Panc1 (cell line): Measurements from ENCODE around the gene TPP1. TPM values are rescaled to one million over a fixed set of nuclear protein-coding genes. Genes with fewer than 3 reads are reported as not detected.

Experiments used
- ATAC-seq: fragments of 200-7000 bp; cut with Tn5 transposase; 2 replicates; pipeline ENCODE4 v1.9.1; 2020; ENCODE audit warnings: mild to moderate bottlenecking, moderate library complexity
- BruUV-seq: library from RNA; stranded (reverse); fragments of 400-500 nt; replicated peaks from 2 replicates; lab custom pipeline; 2021; lab: Mats Ljungman, UMichigan
- CTCF ChIA-PET: fragments of 300-600 bp; sonication (Branson Sonifier 250); formaldehyde crosslinking; loops from one replicate; lab custom pipeline; 2022; ENCODE audit warnings: antibody characterized with exemption; lab: Charles Lee
- POLR2A ChIA-PET: fragments of 300-600 bp; sonication (Branson Sonifier 250); formaldehyde crosslinking; loops from one replicate; lab custom pipeline; 2022; ENCODE audit warnings: antibody characterized with exemption; lab: Charles Lee
- DNase-seq: peaks from one replicate; pipeline ENCODE4 v3.0.0-alpha.2; 2010; ENCODE audit warnings: low read depth, low spot score
- H3K27ac ChIP-seq: 2 replicates; pipeline ENCODE4 v1.5.1; 2011; ENCODE audit warnings: mild to moderate bottlenecking, low read length, inconsistent platforms
- H3K27me3 ChIP-seq: fragments of 200-500 bp; sonication (Bioruptor generic); 2 replicates; pipeline ENCODE4 v1.6.0; 2014; ENCODE audit warnings: low read length, inconsistent platforms; ENCODE audit not compliant: control insufficient read depth, insufficient read depth
- H3K36me3 ChIP-seq: fragments of 200-500 bp; sonication (Bioruptor generic); 2 replicates; pipeline ENCODE4 v1.5.1; 2014; ENCODE audit warnings: inconsistent platforms, mild to moderate bottlenecking, low read length, moderate library complexity; ENCODE audit not compliant: control insufficient read depth, insufficient read depth
- H3K4me1 ChIP-seq: 2 replicates; pipeline ENCODE4 v1.5.1; 2011; ENCODE audit warnings: inconsistent platforms, mild to moderate bottlenecking, low read length, moderate library complexity; ENCODE audit not compliant: control insufficient read depth, insufficient read depth
- H3K4me3 ChIP-seq, 2 experiments: 2 replicates each; pipeline ENCODE4 v1.5.1; 2011 to 2012; ENCODE audit warnings: low read depth in 2 of 2, low read length in 2 of 2, mild to moderate bottlenecking in 2 of 2, inconsistent platforms in 1 of 2, moderate library complexity in 1 of 2
- H3K9me3 ChIP-seq: fragments of 200-500 bp; sonication (Bioruptor generic); 2 replicates; pipeline ENCODE4 v1.5.1; 2014; ENCODE audit warnings: low read depth, mild to moderate bottlenecking, inconsistent platforms, low read length, moderate library complexity; ENCODE audit not compliant: control insufficient read depth, insufficient read depth
- POLR2AphosphoS5 ChIP-seq: IDR thresholded peaks from 2 replicates; pipeline ENCODE4 v1.6.1; 2012; ENCODE audit warnings: mild to moderate bottlenecking, low read depth, low read length, moderate library complexity
- SIN3A ChIP-seq: IDR thresholded peaks from 2 replicates; pipeline ENCODE4 v1.6.1; 2012; ENCODE audit warnings: low read depth, mild to moderate bottlenecking, low read length, moderate library complexity, borderline replicate concordance; ENCODE audit not compliant: insufficient read depth
- TCF7L2 ChIP-seq: IDR thresholded peaks from 2 replicates; pipeline ENCODE4 v1.6.1; 2011; ENCODE audit warnings: mild to moderate bottlenecking, low read depth, low read length, inconsistent platforms
- in situ Hi-C: cut with HindIII; loops from 2 replicates; pipeline ENCODE4 v1.10.0; 2016; ENCODE audit warnings: low sequenced_read_pairs, low pct_unique_long_range_greater_than_20kb
- intact Hi-C: fragments of 100-400 bp; cut with micrococcal nuclease; formaldehyde crosslinking; loops from one replicate; pipeline ENCODE4 v1.10.0; 2022; ENCODE audit not compliant: unreplicated experiment
- total RNA-seq: library from RNA; stranded (reverse); gene quantifications from one replicate; pipeline ENCODE4 v1.2.1, GENCODE V29; 2021; ENCODE audit not compliant: unreplicated experiment
- TF ChIP-seq, protein P1 (sequence below): fragments of 450-650 bp; IDR thresholded peaks from 2 replicates; pipeline ENCODE4 v1.5.1; 2017; ENCODE audit warnings: mild to moderate bottlenecking
- TF ChIP-seq, protein P2 (sequence below), 2 experiments: IDR thresholded peaks; 2 replicates each; pipeline ENCODE4 v1.6.1; 2011 to 2012; ENCODE audit warnings: low read depth in 2 of 2, control low read depth in 1 of 2, low read length in 1 of 2, mild to moderate bottlenecking in 1 of 2, moderate library complexity in 1 of 2; ENCODE audit not compliant: insufficient read depth in 1 of 2

Gene TPP1
- total RNA-seq, 1 experiment from 2014 or later = 200 TPM

DNA sequence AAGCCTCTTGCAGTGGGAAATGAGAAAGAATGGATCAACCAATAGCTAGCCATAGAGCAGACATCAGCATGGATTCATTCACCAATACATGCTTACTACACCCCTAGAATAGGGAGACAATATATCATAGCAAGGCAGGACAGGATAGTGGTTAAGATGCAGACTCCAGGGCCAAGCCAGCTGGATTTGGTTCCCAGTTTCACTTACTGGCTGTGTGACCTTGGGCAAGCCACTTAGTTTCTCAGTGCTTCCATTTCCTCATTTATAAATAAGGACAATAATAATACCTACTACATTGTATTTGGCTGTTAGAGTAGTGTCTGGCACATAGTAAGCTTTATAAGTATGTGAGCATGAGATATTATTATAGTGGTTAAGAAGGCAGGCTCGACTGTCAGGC is 29.3 kb upstream of the TPP1 start:
- Histone ChIP-seq H3K4me1 (no peaks in the 10 kb centered on the region), H3K9me3 (no peaks in the 10 kb centered on the region), H3K4me3 (no peak overlapping the region), H3K36me3 (no peaks in the 10 kb centered on the region), H3K27me3 (peaks cover 47% of the 10 kb centered on the region), H3K27ac (no peak overlapping the region)
- BruUV-seq = no TSS peak
- intact Hi-C loops (no loop called here), in situ Hi-C loops (no loop called here)
- ATAC-seq (no peak), DNase-seq (no peak)
- TF ChIP-seq TCF7L2 (no peak), SIN3A (no peak), POLR2AphosphoS5 (no peak)
- TF ChIP-seq, protein P1, sequence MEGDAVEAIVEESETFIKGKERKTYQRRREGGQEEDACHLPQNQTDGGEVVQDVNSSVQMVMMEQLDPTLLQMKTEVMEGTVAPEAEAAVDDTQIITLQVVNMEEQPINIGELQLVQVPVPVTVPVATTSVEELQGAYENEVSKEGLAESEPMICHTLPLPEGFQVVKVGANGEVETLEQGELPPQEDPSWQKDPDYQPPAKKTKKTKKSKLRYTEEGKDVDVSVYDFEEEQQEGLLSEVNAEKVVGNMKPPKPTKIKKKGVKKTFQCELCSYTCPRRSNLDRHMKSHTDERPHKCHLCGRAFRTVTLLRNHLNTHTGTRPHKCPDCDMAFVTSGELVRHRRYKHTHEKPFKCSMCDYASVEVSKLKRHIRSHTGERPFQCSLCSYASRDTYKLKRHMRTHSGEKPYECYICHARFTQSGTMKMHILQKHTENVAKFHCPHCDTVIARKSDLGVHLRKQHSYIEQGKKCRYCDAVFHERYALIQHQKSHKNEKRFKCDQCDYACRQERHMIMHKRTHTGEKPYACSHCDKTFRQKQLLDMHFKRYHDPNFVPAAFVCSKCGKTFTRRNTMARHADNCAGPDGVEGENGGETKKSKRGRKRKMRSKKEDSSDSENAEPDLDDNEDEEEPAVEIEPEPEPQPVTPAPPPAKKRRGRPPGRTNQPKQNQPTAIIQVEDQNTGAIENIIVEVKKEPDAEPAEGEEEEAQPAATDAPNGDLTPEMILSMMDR = no peak
- TF ChIP-seq, protein P2, sequence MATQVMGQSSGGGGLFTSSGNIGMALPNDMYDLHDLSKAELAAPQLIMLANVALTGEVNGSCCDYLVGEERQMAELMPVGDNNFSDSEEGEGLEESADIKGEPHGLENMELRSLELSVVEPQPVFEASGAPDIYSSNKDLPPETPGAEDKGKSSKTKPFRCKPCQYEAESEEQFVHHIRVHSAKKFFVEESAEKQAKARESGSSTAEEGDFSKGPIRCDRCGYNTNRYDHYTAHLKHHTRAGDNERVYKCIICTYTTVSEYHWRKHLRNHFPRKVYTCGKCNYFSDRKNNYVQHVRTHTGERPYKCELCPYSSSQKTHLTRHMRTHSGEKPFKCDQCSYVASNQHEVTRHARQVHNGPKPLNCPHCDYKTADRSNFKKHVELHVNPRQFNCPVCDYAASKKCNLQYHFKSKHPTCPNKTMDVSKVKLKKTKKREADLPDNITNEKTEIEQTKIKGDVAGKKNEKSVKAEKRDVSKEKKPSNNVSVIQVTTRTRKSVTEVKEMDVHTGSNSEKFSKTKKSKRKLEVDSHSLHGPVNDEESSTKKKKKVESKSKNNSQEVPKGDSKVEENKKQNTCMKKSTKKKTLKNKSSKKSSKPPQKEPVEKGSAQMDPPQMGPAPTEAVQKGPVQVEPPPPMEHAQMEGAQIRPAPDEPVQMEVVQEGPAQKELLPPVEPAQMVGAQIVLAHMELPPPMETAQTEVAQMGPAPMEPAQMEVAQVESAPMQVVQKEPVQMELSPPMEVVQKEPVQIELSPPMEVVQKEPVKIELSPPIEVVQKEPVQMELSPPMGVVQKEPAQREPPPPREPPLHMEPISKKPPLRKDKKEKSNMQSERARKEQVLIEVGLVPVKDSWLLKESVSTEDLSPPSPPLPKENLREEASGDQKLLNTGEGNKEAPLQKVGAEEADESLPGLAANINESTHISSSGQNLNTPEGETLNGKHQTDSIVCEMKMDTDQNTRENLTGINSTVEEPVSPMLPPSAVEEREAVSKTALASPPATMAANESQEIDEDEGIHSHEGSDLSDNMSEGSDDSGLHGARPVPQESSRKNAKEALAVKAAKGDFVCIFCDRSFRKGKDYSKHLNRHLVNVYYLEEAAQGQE (IDR thresholded peaks at IDR 0.05; ENCODE audit: insufficient read depth in 1 of 2, low read depth in 2 of 2, low read length in 1 of 2) = no peak
- POLR2A ChIA-PET = interaction anchor here (0.6 kb wide), 1 partner anchor 23 kb away, joined by 3 read pairs; no protein-coding TSS in a partner anchor
- CTCF ChIA-PET = no interaction called here

DNA sequence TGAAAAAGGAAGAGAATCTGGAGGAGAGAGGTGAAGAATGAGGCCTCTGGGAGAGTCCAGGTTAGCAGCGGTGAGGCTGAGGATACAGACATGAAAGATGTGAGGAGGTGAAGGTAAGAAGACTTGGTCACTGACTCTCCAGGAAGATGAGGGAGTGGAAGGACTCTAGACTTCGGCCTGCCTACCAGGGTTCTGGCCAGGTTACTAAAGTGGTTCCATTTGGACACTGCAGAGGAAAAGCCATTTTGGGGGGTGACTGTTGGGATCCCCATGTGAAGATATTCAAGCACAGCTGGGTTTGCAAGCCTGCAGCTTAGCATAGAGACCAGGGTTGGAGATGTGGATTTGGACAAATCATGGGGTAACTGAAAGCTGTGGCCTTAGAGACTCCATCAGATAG is 28.6 kb upstream of the TPP1 start:
- BruUV-seq = no TSS peak
- ChIA-PET CTCF (interaction anchor here (0.6 kb wide), 1 partner anchor 11 kb away, joined by 3 read pairs; no protein-coding TSS in a partner anchor), POLR2A (no interaction called here)
- ATAC-seq (no peak), DNase-seq (no peak)
- H3K36me3 ChIP-seq = no peaks in the 10 kb centered on the region
- no peak overlapping the region for H3K4me3 ChIP-seq
- H3K27me3 ChIP-seq = peaks cover 45% of the 10 kb centered on the region
- H3K9me3 ChIP-seq = no peaks in the 10 kb centered on the region
- in situ Hi-C loops (no loop called here), intact Hi-C loops (no loop called here)
- no peak for TF ChIP-seq TCF7L2
- TF ChIP-seq, protein P2 (IDR thresholded peaks at IDR 0.05; ENCODE audit: insufficient read depth in 1 of 2, low read depth in 2 of 2, low read length in 1 of 2) = no peak
- no peak for TF ChIP-seq POLR2AphosphoS5
- TF ChIP-seq SIN3A = no peak
- TF ChIP-seq, protein P1 = no peak
- H3K27ac ChIP-seq = no peak overlapping the region
- H3K4me1 ChIP-seq = no peaks in the 10 kb centered on the region
